Small intestine (tissue), 7 donors: Measurements from ENCODE around the gene SFXN2. TPM values are rescaled to one million over a fixed set of nuclear protein-coding genes. Genes with fewer than 3 reads are reported as not detected.
"Not testable (repeated sequence)": the region's sequence is repeated elsewhere in the genome, so short reads cannot be mapped to it uniquely, and the experiment has no call there.

Source experiments
- DNase-seq, 2 donors: peaks; one replicate each; pipeline versions ENCODE4 v3.0.0 to v3.0.0-alpha.2; 2013
- FAIRE-seq: peaks from 2 replicates; lab custom pipeline; 2012; peaks lifted over from hg19 to GRCh38; lab: Jason Lieb, UNC
- H3K27ac ChIP-seq, 3 donors: one replicate each; pipeline ENCODE4 v1.5.1; 2013; ENCODE audit warnings: low read length in 2 of 3, mild to moderate bottlenecking in 2 of 3, control low read depth in 1 of 3, inconsistent platforms in 1 of 3, low read depth in 1 of 3, moderate library complexity in 1 of 3
- H3K27me3 ChIP-seq, 3 donors: one replicate each; pipeline ENCODE4 v1.6.1; 2013; ENCODE audit warnings: low read length in 3 of 3, inconsistent platforms in 1 of 3; ENCODE audit not compliant: control insufficient read depth in 3 of 3, insufficient read depth in 3 of 3
- H3K36me3 ChIP-seq, 3 donors: one replicate each; pipeline ENCODE4 v1.6.1; 2013; ENCODE audit warnings: low read length in 3 of 3, inconsistent platforms in 1 of 3, low read depth in 1 of 3, mild to moderate bottlenecking in 1 of 3, moderate library complexity in 1 of 3; ENCODE audit not compliant: control insufficient read depth in 3 of 3, insufficient read depth in 2 of 3
- H3K4me1 ChIP-seq, 3 donors: one replicate each; pipeline ENCODE4 v1.6.1; 2013; ENCODE audit warnings: low read length in 2 of 3, inconsistent platforms in 1 of 3, low read depth in 1 of 3, mild to moderate bottlenecking in 1 of 3, moderate library complexity in 1 of 3; ENCODE audit not compliant: control insufficient read depth in 3 of 3, insufficient read depth in 2 of 3
- H3K4me3 ChIP-seq, 3 donors: one replicate each; pipeline ENCODE4 v1.5.1; 2013; ENCODE audit warnings: low read length in 3 of 3, control low read depth in 1 of 3, inconsistent platforms in 1 of 3, low read depth in 1 of 3, mild to moderate bottlenecking in 1 of 3, moderate library complexity in 1 of 3
- H3K9me3 ChIP-seq, 2 donors: one replicate each; pipeline ENCODE4 v1.6.1; 2013; ENCODE audit warnings: low read depth in 1 of 2, low read length in 1 of 2; ENCODE audit not compliant: control insufficient read depth in 2 of 2, insufficient read depth in 1 of 2
- WGBS, 3 donors: extraction: QIAGEN DNeasy Blood & Tissue Kit; methylation state at CpG; one replicate each; pipeline ENCODE4 v1.1.7; 2013; 5-methylcytosine and 5-hydroxymethylcytosine counted together
- polyA plus RNA-seq, 4 donors: library from polyadenylated mRNA; stranded (reverse) in 3 of 4; unstranded in 1 of 4; fragments of 200-250 nt in 3 of 4; fragments of 120-200 nt in 1 of 4; gene quantifications; one replicate each; pipeline versions ENCODE4 v1.2.1 to v1.2.3, GENCODE V29; 2013
- donor health status: healthy with polysubstance abuse.
- donor health status: control.
- donor health status: control.
- donor health status: Bipolar disorder and iron deficiency.
- donor health status: healthy.

SFXN2 gene
- polyA plus RNA-seq, 4 donors: 2.0 to 31.2 (median 10.9) TPM

GRCh38 chr10:102731222-102731800 is 16.9 kb downstream of the SFXN2 start:
- no peak for DNase-seq
- 78 to 83% (median 80%) methylated on average over 5 of the region's 5 CpGs for WGBS, 3 donors
- no peak overlapping the region for H3K27ac ChIP-seq
- no peaks in the 10 kb centered on the region for H3K9me3 ChIP-seq
- H3K4me3 ChIP-seq: no peak overlapping the region
- FAIRE-seq: no peak
- no peaks in the 10 kb centered on the region for H3K4me1 ChIP-seq
- H3K36me3 ChIP-seq: peaks cover 0 to 74% (median 4%) of the 10 kb centered on the region in 3 donors
- H3K27me3 ChIP-seq: no peaks in the 10 kb centered on the region

DNA sequence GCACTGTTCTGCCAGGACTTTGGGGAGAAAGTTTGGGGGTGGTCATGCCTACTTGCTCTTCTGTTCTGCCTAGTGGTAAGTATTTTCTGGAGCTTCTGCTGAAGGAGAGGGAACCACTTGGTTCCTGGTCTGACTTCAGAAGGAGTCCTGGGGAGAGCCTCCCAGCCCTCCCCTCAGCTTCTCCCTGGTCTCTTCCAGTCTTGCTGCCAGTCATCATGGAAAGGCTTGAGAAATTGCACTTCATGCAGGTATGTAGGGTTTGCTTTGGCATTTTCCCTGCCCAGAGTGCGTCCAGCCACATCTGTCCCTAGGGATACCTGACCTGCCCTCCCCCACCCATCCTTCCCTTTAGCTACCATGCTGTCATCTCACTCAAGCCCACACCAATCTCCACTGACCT is 18.2 kb downstream of the SFXN2 start:
- Histone ChIP-seq H3K36me3 (peaks cover 0 to 64% (median 0%) of the 10 kb centered on the region in 3 donors), H3K27ac (no peak overlapping the region), H3K9me3 (no peaks in the 10 kb centered on the region), H3K27me3 (no peaks in the 10 kb centered on the region), H3K4me3 (no peak overlapping the region), H3K4me1 (no peaks in the 10 kb centered on the region)
- 67 to 68% methylated on average over 1 of the region's 1 CpG; no CpG with 5 or more reads in 1 of the 3 donors for WGBS, 3 donors
- no peak for DNase-seq
- FAIRE-seq: no peak

DNA sequence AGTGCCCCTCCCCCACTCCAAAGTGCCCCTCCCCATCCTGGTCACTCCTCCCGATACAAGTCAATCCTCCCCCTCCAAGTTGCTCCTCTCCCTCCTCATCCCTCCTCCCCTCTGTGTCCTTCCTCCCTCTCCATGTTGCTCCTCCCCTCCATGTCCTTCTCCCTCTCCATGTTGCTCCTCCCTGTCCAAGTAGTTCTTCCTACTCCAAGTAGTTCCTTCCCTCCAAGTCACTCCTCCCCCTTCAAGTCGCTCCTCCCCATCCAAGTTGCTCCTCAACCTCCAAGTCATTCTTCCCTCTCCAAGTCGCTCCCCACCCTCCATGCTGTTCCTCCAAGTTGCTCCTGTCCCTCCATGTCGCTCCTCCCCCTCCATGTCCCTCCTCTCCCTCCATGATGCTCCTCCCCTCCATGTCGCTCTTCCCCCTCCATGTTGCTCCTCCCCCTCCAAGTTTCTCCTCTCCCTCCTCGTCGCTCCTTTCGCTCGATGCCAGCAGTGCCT is 20.7 kb downstream of the SFXN2 start:
- FAIRE-seq (no peak), DNase-seq (no peak)
- peaks cover 0 to 5% (median 0%) of the 10 kb centered on the region in 3 donors for H3K4me1 ChIP-seq
- no peak overlapping the region for H3K4me3 ChIP-seq
- H3K27ac ChIP-seq: no peak overlapping the region
- H3K9me3 ChIP-seq: no peaks in the 10 kb centered on the region
- peaks cover 0 to 47% (median 0%) of the 10 kb centered on the region in 3 donors for H3K36me3 ChIP-seq
- WGBS, 3 donors: 76 to 87% (median 87%) methylated on average over 9 of the region's 9 CpGs
- no peaks in the 10 kb centered on the region for H3K27me3 ChIP-seq

DNA sequence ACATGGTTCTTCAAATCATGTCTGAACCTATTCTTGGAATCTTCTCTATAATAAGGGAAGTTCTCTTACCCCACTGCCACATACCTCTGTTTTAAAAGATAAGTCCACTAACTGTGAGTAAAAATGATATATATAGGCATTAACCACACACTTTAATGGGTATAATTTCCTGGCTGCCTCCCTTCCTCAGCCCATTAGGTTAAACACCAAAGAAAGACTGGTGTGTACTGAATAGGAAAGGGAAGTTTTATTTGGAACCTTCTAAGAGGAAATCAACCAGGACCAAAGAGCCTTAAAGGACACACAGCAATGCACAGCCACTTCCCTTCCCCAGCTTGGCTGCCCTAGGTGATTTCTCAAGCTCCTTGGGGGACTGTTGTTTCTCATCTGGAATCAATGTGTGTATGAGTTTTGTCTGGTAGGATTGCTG is 24.3 kb downstream of the SFXN2 start:
- no peak for FAIRE-seq
- Histone ChIP-seq H3K27ac (no peak overlapping the region), H3K4me1 (peaks cover 0 to 17% (median 0%) of the 10 kb centered on the region in 3 donors), H3K27me3 (no peaks in the 10 kb centered on the region), H3K4me3 (no peak overlapping the region), H3K9me3 (no peaks in the 10 kb centered on the region), H3K36me3 (peaks cover 0 to 22% (median 0%) of the 10 kb centered on the region in 3 donors)
- DNase-seq: no peak

GRCh38 chr10:102740229-102740628 is 25.8 kb downstream of the SFXN2 start:
- FAIRE-seq: no peak
- DNase-seq: no peak
- 71 to 92% (median 91%) methylated on average over 2 of the region's 2 CpGs for WGBS, 3 donors
- no peak overlapping the region for H3K27ac ChIP-seq
- no peaks in the 10 kb centered on the region for H3K9me3 ChIP-seq
- H3K4me3 ChIP-seq: no peak overlapping the region
- peaks cover 0 to 21% (median 2%) of the 10 kb centered on the region in 3 donors for H3K4me1 ChIP-seq
- no peaks in the 10 kb centered on the region for H3K27me3 ChIP-seq
- peaks cover 0 to 12% (median 0%) of the 10 kb centered on the region in 3 donors for H3K36me3 ChIP-seq

DNA sequence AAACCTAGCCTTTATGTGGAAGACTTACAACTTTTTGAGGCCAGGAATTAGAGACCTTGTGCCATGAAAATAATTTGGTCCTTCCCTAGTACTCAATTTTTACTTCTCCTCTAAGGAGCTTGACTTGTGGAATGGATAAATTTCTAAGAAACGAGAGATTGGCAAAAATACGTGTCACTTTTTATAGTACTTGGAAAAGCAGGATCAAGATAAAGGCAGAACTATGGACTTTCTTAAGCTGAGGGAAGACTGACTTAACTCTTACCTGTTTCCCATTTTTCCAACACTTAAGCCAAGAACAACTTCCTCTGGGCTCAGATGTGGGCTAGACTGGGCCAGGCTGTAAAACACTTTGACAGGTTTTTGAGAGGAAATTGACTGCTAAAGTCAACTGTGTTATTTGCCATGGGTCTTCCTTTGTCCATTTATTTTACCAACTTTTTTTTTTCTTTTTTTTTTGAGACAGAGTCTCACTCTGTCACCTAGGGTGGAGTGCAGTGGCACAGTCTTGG is 27.3 kb downstream of the SFXN2 start:
- FAIRE-seq (no peak), DNase-seq (peak in 1 of 2 donors; percentile 57)
- Histone ChIP-seq H3K4me3 (no peak overlapping the region), H3K4me1 (peaks cover 5 to 24% (median 6%) of the 10 kb centered on the region in 3 donors), H3K9me3 (no peaks in the 10 kb centered on the region), H3K36me3 (peaks cover 0 to 4% (median 0%) of the 10 kb centered on the region in 3 donors), H3K27me3 (no peaks in the 10 kb centered on the region), H3K27ac (peak overlapping the region in 1 of 3 donors; percentile 5)
- 18 to 54% (median 26%) methylated on average over 2 of the region's 2 CpGs for WGBS, 3 donors

DNA sequence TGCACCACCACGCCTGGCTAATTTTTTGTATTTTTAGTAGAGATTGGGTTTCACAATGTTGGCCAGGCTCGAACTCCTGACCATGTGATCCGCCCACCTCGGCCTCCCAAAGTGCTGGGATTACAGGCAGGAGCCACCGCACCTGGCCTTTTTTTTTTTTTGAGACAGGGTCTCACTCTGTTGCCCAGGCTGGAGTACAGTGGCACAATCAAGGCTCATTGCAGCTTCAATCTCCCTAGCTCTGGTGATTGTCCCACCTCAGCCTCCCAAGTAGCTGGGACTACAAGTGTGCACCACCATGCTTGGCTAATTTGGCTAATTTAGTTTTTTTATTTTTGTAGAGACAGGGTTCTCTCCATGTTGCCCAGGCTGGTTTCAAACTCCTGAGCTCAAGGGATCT is 27.9 kb downstream of the SFXN2 start:
- H3K27me3 ChIP-seq, H3K4me3 ChIP-seq, H3K9me3 ChIP-seq, FAIRE-seq, H3K27ac ChIP-seq, DNase-seq, H3K36me3 ChIP-seq: not testable (repeated sequence)
- peaks cover 5 to 24% (median 6%) of the 10 kb centered on the region in 3 donors for H3K4me1 ChIP-seq
- 88 to 94% (median 90%) methylated on average over 5 of the region's 5 CpGs for WGBS, 3 donors

DNA sequence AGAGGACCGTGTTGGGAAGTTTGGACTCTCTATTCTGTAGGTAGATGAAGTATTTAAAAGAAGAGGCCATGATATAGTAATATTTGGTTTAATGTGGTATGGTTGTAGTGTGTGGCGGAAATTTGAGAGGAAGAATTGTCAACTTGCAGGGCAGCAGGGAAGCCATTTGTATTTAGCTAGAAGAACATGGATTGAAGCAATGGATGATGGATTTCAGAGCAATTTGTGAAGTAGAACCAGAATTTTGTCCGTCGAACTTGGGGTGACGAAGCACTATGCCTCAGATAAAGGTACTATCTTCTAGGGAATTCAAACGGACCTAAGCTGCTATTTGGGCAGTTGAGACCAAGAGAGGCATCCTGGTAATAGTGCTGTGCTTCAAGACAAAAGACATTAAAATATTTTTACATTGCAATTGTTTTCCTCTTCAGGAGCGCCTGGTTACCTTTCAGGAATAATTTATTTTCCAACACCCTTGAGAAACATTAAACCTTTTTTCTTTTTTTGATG is 28.7 kb downstream of the SFXN2 start:
- peak overlapping the region in 1 of 3 donors; percentile 14 for H3K4me3 ChIP-seq
- H3K27ac ChIP-seq: no peak overlapping the region
- DNase-seq: no peak
- H3K27me3 ChIP-seq: no peaks in the 10 kb centered on the region
- peaks cover 5 to 24% (median 6%) of the 10 kb centered on the region in 3 donors for H3K4me1 ChIP-seq
- FAIRE-seq: no peak
- H3K9me3 ChIP-seq: no peaks in the 10 kb centered on the region
- WGBS, 3 donors: 37 to 51% (median 39%) methylated on average over 7 of the region's 7 CpGs
- H3K36me3 ChIP-seq: no peaks in the 10 kb centered on the region
